ENCODE measurements around the gene PSMA5. TPM values are rescaled to one million over a fixed set of nuclear protein-coding genes. Genes with fewer than 3 reads are reported as not detected.
A peak's percentile ranks its signal among the peaks of the same experiment; 100 is the strongest.
"Not testable (repeated sequence)": the region's sequence is repeated elsewhere in the genome, so short reads cannot be mapped to it uniquely, and the experiment has no call there.

The PSMA5 gene
- polyA plus RNA-seq, 4 donors = 99.3 to 113 (median 104) TPM

DNA sequence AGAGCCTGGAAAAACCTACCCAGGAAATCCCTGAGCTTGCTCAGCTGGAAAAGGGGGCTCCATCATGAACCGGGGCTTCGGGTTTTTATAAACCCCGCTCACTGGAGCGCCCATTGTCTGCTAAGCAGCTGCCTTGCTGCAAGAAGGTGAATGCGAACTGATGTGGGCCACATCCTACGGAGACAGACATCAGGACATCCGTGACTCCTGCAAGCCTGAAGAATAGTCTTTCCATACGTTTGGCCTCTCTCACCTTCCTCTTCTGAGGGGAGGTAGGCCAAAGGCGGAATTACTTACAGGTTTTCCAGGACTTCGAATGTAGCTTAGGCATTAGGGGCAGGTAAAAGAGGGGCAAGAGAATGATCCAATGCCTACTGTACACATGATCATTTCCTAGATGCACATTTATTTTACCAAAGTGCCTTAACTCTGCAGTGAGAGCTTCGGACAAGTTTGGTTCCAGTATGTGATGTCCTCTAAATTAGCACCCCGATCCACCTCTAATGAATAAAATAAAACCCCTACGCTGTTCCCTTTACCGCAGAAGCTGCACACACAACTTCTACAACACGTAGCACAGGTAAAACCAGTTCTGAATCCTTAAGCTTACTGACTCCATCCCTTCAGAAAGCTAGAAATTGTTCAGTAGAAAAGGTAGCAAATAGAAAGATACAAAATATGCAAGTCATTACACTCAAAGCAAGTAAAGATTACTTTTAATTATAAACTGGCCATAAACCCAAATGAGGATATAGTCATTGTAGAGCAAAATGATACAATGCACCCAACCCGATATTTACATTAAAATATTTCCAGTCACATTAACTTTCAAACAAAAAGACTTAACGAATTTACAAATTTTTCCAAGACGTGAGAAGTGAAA, 27.7 kb downstream of the PSMA5 start:
- DNase-seq (peak in 1 of 2 donors; percentile 11), FAIRE-seq (no peak)
- Histone ChIP-seq H3K4me1 (ENCODE audit: control insufficient read depth in 3 of 3, insufficient read depth in 2 of 3, low read depth in 1 of 3, low read length in 2 of 3) (peaks cover 0 to 22% (median 3%) of the 10 kb centered on the region in 3 donors), H3K27ac (ENCODE audit: low read depth in 1 of 3, low read length in 2 of 3) (peak overlapping the region in 1 of 3 donors; percentile 55), H3K27me3 (ENCODE audit: control insufficient read depth in 3 of 3, insufficient read depth in 3 of 3, low read length in 3 of 3) (no peaks in the 10 kb centered on the region), H3K36me3 (ENCODE audit: control insufficient read depth in 3 of 3, insufficient read depth in 2 of 3, low read depth in 1 of 3, low read length in 3 of 3) (peaks cover 0 to 12% (median 3%) of the 10 kb centered on the region in 3 donors), H3K9me3 (ENCODE audit: control insufficient read depth in 2 of 2, insufficient read depth in 1 of 2, low read depth in 1 of 2, low read length in 1 of 2) (no peaks in the 10 kb centered on the region), H3K4me3 (ENCODE audit: low read depth in 1 of 3, low read length in 3 of 3) (peak overlapping the region; percentile 26 to 92 (median 76))
- 25 to 47% (median 37%) methylated on average over 18 of the region's 18 CpGs for WGBS, 3 donors

DNA sequence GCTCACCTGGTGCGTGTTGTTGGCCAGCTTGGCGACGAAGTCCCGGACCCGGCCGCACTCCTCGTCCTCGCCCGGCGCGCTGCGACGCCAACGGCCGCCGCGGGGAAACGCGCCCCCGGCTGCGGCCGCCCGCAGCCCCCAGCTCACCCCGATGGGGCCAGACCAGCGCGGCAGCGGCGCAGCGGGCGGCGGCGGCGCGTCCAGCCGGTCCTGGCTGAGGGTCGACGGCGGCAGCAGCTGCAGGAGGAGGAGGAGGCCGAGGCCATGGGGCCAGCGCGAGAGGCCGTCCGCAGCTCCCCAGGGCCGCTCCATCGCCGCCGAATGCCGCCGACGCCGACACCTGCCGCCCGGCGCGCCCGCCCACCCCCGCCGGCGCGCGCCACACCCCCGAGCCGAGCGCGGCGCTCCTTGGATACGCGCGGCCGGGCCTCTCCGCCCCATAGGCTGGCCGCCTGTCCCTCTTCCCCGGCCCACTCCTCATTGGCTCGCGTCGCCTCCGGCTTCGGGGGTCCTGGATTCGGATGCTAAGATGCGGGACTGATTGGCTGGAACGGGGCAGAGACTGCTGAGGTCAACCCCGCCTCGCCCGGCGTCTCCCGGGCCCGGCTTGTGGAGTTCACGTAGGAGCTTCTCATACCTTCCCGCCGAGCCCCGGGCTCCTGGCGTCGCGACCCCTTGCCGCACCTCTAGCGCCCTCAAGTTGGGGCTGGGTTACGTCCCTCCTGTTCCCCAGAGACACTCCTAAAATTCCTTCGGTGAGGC, 28.5 kb downstream of the PSMA5 start, which contains the start of gene SORT1:
Gene SORT1 (minus strand): TSS at position 338 of the 762 bp plus-strand sequence. CDS start 26 bp downstream, at position 312.
- Histone ChIP-seq H3K9me3 (ENCODE audit: control insufficient read depth in 2 of 2, insufficient read depth in 1 of 2, low read depth in 1 of 2, low read length in 1 of 2) (no peaks in the 10 kb centered on the region), H3K36me3 (ENCODE audit: control insufficient read depth in 3 of 3, insufficient read depth in 2 of 3, low read depth in 1 of 3, low read length in 3 of 3) (peaks cover 0 to 7% (median 0%) of the 10 kb centered on the region in 3 donors), H3K27ac (ENCODE audit: low read depth in 1 of 3, low read length in 2 of 3) (peak within 1 kb of the TSS; percentile 54 to 82 (median 55)), H3K4me3 (ENCODE audit: low read depth in 1 of 3, low read length in 3 of 3) (peak within 1 kb of the TSS; percentile 70 to 92 (median 76)), H3K27me3 (ENCODE audit: control insufficient read depth in 3 of 3, insufficient read depth in 3 of 3, low read length in 3 of 3) (no peaks in the 10 kb centered on the region), H3K4me1 (ENCODE audit: control insufficient read depth in 3 of 3, insufficient read depth in 2 of 3, low read depth in 1 of 3, low read length in 2 of 3) (peaks cover 3 to 30% (median 3%) of the 10 kb centered on the region in 3 donors)
- peak; percentile 81 to 90 for DNase-seq
- WGBS, 3 donors = 0 to 1% (median 1%) methylated on average over 49 to 98 of the region's 98 CpGs
- FAIRE-seq = no peak

- peaks cover 5 to 38% (median 7%) of the 10 kb centered on the region in 3 donors for H3K4me1 ChIP-seq (ENCODE audit: control insufficient read depth in 3 of 3, insufficient read depth in 2 of 3, low read depth in 1 of 3, low read length in 2 of 3)
- no peaks in the 10 kb centered on the region for H3K9me3 ChIP-seq (ENCODE audit: control insufficient read depth in 2 of 2, insufficient read depth in 1 of 2, low read depth in 1 of 2, low read length in 1 of 2)
- 4 to 10% (median 5%) methylated on average over 27 to 46 of the region's 46 CpGs for WGBS, 3 donors
- DNase-seq = peak; percentile 56 to 57
- H3K27ac ChIP-seq (ENCODE audit: low read depth in 1 of 3, low read length in 2 of 3) = peak overlapping the region; percentile 24 to 82 (median 54)
- no peaks in the 10 kb centered on the region for H3K27me3 ChIP-seq (ENCODE audit: control insufficient read depth in 3 of 3, insufficient read depth in 3 of 3, low read length in 3 of 3)
- FAIRE-seq = no peak
- peaks cover 0 to 5% (median 0%) of the 10 kb centered on the region in 3 donors for H3K36me3 ChIP-seq (ENCODE audit: control insufficient read depth in 3 of 3, insufficient read depth in 2 of 3, low read depth in 1 of 3, low read length in 3 of 3)
- H3K4me3 ChIP-seq (ENCODE audit: low read depth in 1 of 3, low read length in 3 of 3) = peak overlapping the region; percentile 45 to 92 (median 70)
Observed at GRCh38 chr1:109396871-109397580, 29.2 kb downstream of the PSMA5 start.

DNA sequence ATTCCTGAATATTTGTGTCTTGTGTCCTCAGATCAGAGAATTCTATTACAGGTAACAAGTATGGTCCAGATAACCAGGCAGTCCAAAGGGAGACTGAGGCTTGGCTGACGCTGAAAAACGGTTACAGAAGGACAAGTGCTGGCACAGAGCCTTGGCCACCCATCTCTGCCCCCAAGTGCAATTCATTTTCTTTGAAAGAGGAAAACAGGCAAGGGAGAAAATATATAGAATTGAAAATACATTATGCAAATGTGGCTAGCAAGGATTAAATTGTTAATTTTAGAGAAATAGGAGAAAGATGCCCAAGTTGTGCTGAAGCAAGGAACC, 29.8 kb downstream of the PSMA5 start:
- H3K27ac ChIP-seq (ENCODE audit: low read depth in 1 of 3, low read length in 2 of 3) = peak overlapping the region in 2 of 3 donors; percentile 24 to 71
- no peak for FAIRE-seq
- DNase-seq = no peak
- 26 to 47% (median 42%) methylated on average over 2 of the region's 2 CpGs for WGBS, 3 donors
- peak overlapping the region in 2 of 3 donors; percentile 45 to 92 for H3K4me3 ChIP-seq (ENCODE audit: low read depth in 1 of 3, low read length in 3 of 3)
- no peaks in the 10 kb centered on the region for H3K9me3 ChIP-seq (ENCODE audit: control insufficient read depth in 2 of 2, insufficient read depth in 1 of 2, low read depth in 1 of 2, low read length in 1 of 2)
- peaks cover 5 to 40% (median 9%) of the 10 kb centered on the region in 3 donors for H3K4me1 ChIP-seq (ENCODE audit: control insufficient read depth in 3 of 3, insufficient read depth in 2 of 3, low read depth in 1 of 3, low read length in 2 of 3)
- peaks cover 0 to under 1% (median 0%) of the 10 kb centered on the region in 3 donors for H3K36me3 ChIP-seq (ENCODE audit: control insufficient read depth in 3 of 3, insufficient read depth in 2 of 3, low read depth in 1 of 3, low read length in 3 of 3)
- no peaks in the 10 kb centered on the region for H3K27me3 ChIP-seq (ENCODE audit: control insufficient read depth in 3 of 3, insufficient read depth in 3 of 3, low read length in 3 of 3)

DNA sequence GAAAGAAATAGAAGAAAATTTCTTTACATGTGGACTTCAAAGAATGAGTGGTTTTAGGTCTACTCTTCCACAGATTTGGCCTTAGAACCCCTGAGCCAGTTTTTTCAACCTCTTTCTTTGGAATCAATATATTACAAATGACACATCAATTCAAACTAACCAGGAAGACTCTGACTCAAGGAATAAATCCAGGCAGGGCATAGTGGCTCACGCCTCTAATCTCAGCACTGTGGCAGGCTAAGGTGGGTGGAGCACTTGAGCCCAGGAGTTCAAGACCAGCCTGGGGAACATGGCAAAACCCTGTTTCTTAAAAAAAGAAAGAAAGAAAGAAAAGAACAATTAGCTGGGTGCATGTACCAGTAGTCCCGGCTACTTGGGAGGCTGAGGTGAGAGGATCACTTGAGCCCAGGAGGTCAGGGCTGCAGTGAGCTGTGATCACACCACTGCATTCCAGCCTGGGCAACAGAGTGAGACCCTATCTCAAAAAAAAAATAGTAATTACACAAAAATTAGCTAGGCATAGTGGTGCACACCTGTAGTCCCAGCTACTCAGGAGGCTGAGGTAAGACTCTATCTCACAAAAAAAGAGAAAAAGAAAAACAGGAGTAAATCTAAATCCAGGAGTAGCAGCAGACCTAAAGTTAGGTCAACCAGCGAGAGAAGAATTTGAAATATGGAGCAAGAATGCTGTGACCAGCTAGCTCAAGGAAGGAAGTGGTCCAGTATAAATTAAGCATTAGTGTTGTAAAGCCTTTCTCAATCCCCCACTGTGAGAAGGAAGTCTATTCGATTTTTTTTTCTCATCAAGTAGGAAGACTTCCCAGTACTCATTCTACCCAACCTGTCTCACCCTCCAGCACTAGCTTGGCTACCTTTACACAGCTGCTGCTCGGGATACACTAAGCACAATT, 30.4 kb downstream of the PSMA5 start:
- H3K9me3 ChIP-seq (ENCODE audit: control insufficient read depth in 2 of 2, insufficient read depth in 1 of 2, low read depth in 1 of 2, low read length in 1 of 2) = no peaks in the 10 kb centered on the region
- H3K4me1 ChIP-seq (ENCODE audit: control insufficient read depth in 3 of 3, insufficient read depth in 2 of 3, low read depth in 1 of 3, low read length in 2 of 3) = peaks cover 5 to 40% (median 9%) of the 10 kb centered on the region in 3 donors
- no peaks in the 10 kb centered on the region for H3K36me3 ChIP-seq (ENCODE audit: control insufficient read depth in 3 of 3, insufficient read depth in 2 of 3, low read depth in 1 of 3, low read length in 3 of 3)
- FAIRE-seq (no peak), DNase-seq (peak; percentile 23 to 69)
- H3K27ac ChIP-seq (ENCODE audit: low read depth in 1 of 3, low read length in 2 of 3) = peak overlapping the region in 2 of 3 donors; percentile 6 to 57
- WGBS, 3 donors = 44 to 58% (median 45%) methylated on average over 5 of the region's 5 CpGs
- H3K4me3 ChIP-seq (ENCODE audit: low read depth in 1 of 3, low read length in 3 of 3) = peak overlapping the region in 2 of 3 donors; percentile 45 to 92
- no peaks in the 10 kb centered on the region for H3K27me3 ChIP-seq (ENCODE audit: control insufficient read depth in 3 of 3, insufficient read depth in 3 of 3, low read length in 3 of 3)

GRCh38 chr1:109395282-109395599, 31.0 kb downstream of the PSMA5 start:
- not testable (repeated sequence) for H3K36me3 ChIP-seq (ENCODE audit: control insufficient read depth in 3 of 3, insufficient read depth in 2 of 3, low read depth in 1 of 3, low read length in 3 of 3); H3K4me3 ChIP-seq (ENCODE audit: low read depth in 1 of 3, low read length in 3 of 3); FAIRE-seq; DNase-seq; H3K9me3 ChIP-seq (ENCODE audit: control insufficient read depth in 2 of 2, insufficient read depth in 1 of 2, low read depth in 1 of 2, low read length in 1 of 2); H3K27me3 ChIP-seq (ENCODE audit: control insufficient read depth in 3 of 3, insufficient read depth in 3 of 3, low read length in 3 of 3); H3K27ac ChIP-seq (ENCODE audit: low read depth in 1 of 3, low read length in 2 of 3)
- peaks cover 5 to 40% (median 9%) of the 10 kb centered on the region in 3 donors for H3K4me1 ChIP-seq (ENCODE audit: control insufficient read depth in 3 of 3, insufficient read depth in 2 of 3, low read depth in 1 of 3, low read length in 2 of 3)
- WGBS, 3 donors = 55 to 73% (median 58%) methylated on average over 8 of the region's 8 CpGs

- Histone ChIP-seq H3K4me1 (ENCODE audit: control insufficient read depth in 3 of 3, insufficient read depth in 2 of 3, low read depth in 1 of 3, low read length in 2 of 3) (peaks cover 5 to 40% (median 9%) of the 10 kb centered on the region in 3 donors), H3K9me3 (ENCODE audit: control insufficient read depth in 2 of 2, insufficient read depth in 1 of 2, low read depth in 1 of 2, low read length in 1 of 2) (no peaks in the 10 kb centered on the region), H3K4me3 (ENCODE audit: low read depth in 1 of 3, low read length in 3 of 3) (no peak overlapping the region), H3K27ac (ENCODE audit: low read depth in 1 of 3, low read length in 2 of 3) (peak overlapping the region in 2 of 3 donors; percentile 50 to 80), H3K36me3 (ENCODE audit: control insufficient read depth in 3 of 3, insufficient read depth in 2 of 3, low read depth in 1 of 3, low read length in 3 of 3) (no peaks in the 10 kb centered on the region), H3K27me3 (ENCODE audit: control insufficient read depth in 3 of 3, insufficient read depth in 3 of 3, low read length in 3 of 3) (no peaks in the 10 kb centered on the region)
- FAIRE-seq (no peak), DNase-seq (no peak)
- 54 to 66% (median 56%) methylated on average over 5 of the region's 5 CpGs for WGBS, 3 donors
Observed at GRCh38 chr1:109394591-109395281, 31.5 kb downstream of the PSMA5 start.
